ENCODE results near the gene IL17C. TPM values are rescaled to one million over a fixed set of nuclear protein-coding genes. Genes with fewer than 3 reads are reported as not detected.

The IL17C gene
- total RNA-seq, 1 donor from 2014 or later: 0.26 TPM

DNA sequence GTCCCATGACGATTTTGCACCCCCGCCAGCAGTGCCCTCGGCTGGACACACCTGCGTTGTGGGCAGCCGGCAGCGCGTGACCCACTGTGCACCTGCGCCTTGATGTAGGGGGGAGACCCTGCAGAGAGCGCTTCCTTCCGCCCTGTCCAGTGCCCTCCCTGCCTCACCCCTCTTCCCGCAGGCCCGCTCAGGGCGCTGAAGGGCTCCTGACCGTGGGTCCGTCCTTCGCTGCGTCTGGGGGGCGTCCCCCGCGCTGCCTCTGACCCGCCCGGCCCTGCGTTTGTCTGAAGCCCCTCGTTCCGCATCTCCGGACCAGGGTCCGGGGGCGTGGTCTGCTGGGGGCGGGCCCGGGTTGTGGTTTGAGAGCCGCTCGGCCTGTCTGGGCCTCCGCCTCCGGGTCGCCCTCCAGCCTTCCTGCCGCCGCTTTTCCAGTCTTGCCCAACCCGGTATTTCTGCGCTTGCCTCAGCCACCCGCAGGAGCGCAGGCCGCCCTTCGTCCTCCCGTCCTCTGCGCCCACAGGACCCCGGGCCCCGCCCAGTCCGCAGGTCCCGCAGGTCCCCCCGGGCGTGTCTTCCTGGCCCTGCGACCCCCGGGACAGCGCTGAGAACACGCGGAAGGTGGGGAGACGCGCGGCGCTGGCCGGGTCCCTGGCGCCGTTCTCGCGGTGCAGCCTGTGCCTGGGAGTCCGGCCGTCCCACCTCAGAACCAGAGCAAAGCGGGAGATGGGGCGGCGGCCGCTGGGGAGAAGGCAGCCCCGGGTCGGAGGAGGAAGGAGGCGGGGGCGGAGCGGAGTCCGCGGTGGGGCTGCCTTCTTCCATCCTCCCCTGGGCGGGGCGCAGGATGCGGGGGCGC, 4.0 kb upstream of the IL17C start:
- Mint-ChIP-seq H3K27ac (ENCODE audit: unreplicated experiment) (no peak overlapping the region), H3K36me3 (ENCODE audit: low read depth, unreplicated experiment) (peaks cover 15% of the 10 kb centered on the region), H3K4me3 (ENCODE audit: unreplicated experiment) (no peak overlapping the region), H3K9me3 (ENCODE audit: unreplicated experiment) (no peaks in the 10 kb centered on the region), H3K27me3 (ENCODE audit: unreplicated experiment) (peaks cover 15% of the 10 kb centered on the region), H3K4me1 (ENCODE audit: unreplicated experiment) (no peaks in the 10 kb centered on the region)
- DNase-seq (ENCODE audit: low spot score): peak; percentile 69
- TF ChIP-seq, protein P1, sequence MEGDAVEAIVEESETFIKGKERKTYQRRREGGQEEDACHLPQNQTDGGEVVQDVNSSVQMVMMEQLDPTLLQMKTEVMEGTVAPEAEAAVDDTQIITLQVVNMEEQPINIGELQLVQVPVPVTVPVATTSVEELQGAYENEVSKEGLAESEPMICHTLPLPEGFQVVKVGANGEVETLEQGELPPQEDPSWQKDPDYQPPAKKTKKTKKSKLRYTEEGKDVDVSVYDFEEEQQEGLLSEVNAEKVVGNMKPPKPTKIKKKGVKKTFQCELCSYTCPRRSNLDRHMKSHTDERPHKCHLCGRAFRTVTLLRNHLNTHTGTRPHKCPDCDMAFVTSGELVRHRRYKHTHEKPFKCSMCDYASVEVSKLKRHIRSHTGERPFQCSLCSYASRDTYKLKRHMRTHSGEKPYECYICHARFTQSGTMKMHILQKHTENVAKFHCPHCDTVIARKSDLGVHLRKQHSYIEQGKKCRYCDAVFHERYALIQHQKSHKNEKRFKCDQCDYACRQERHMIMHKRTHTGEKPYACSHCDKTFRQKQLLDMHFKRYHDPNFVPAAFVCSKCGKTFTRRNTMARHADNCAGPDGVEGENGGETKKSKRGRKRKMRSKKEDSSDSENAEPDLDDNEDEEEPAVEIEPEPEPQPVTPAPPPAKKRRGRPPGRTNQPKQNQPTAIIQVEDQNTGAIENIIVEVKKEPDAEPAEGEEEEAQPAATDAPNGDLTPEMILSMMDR (IDR thresholded peaks at IDR 0.05; ENCODE audit: unreplicated experiment): no peak

- Mint-ChIP-seq H3K4me3 (ENCODE audit: unreplicated experiment) (no peak overlapping the region), H3K9me3 (ENCODE audit: unreplicated experiment) (no peaks in the 10 kb centered on the region), H3K27me3 (ENCODE audit: unreplicated experiment) (peaks cover 16% of the 10 kb centered on the region), H3K36me3 (ENCODE audit: low read depth, unreplicated experiment) (peaks cover 15% of the 10 kb centered on the region), H3K4me1 (ENCODE audit: unreplicated experiment) (no peaks in the 10 kb centered on the region), H3K27ac (ENCODE audit: unreplicated experiment) (no peak overlapping the region)
- DNase-seq (ENCODE audit: low spot score): no peak
- TF ChIP-seq, protein P1 (IDR thresholded peaks at IDR 0.05; ENCODE audit: unreplicated experiment): no peak
These were observed 3.2 kb upstream of the IL17C start for GRCh38 chr16:88634994-88635670.

DNA sequence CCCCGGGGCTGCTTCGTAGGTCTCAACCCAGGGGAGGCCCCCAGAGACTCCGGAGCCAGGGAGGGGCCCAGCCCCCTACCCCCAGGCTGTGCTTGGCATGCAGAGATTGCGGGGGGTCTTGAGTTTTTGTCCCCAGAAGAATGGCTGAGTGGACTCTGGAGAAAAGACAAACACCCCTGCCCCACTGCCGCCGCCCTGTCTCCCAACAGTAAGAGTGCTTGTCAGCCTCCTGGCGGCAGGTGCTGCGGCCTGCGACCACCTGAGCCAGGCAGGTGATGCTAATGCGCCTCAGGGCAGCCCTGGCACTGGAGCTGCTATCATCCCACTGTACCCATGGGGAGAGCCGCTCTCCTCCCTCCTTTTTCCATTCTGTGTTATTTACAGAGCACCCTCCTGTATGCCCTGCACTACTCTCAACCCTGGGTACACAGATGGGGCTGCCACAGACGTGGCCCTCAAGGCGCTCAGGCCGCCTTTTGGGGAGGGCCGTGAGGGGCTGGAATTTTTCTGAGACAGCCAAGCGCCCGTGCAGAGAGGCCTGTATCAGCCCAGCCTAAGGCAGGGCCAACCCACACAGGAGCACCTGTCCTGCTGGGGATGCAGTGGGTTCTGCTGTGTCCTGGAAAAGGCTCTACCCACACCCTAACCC, 2.6 kb upstream of the IL17C start:
- TF ChIP-seq, protein P1 (IDR thresholded peaks at IDR 0.05; ENCODE audit: unreplicated experiment): no peak
- H3K36me3 Mint-ChIP-seq (ENCODE audit: low read depth, unreplicated experiment): peaks cover 15% of the 10 kb centered on the region
- peaks cover 16% of the 10 kb centered on the region for H3K27me3 Mint-ChIP-seq (ENCODE audit: unreplicated experiment)
- no peak overlapping the region for H3K4me3 Mint-ChIP-seq (ENCODE audit: unreplicated experiment)
- H3K4me1 Mint-ChIP-seq (ENCODE audit: unreplicated experiment): no peaks in the 10 kb centered on the region
- no peaks in the 10 kb centered on the region for H3K9me3 Mint-ChIP-seq (ENCODE audit: unreplicated experiment)
- H3K27ac Mint-ChIP-seq (ENCODE audit: unreplicated experiment): no peak overlapping the region
- DNase-seq (ENCODE audit: low spot score): no peak

GRCh38 chr16:88636488-88637265, 1.7 kb upstream of the IL17C start:
- TF ChIP-seq, protein P1 (IDR thresholded peaks at IDR 0.05; ENCODE audit: unreplicated experiment): no peak
- no peaks in the 10 kb centered on the region for H3K9me3 Mint-ChIP-seq (ENCODE audit: unreplicated experiment)
- no peaks in the 10 kb centered on the region for H3K4me1 Mint-ChIP-seq (ENCODE audit: unreplicated experiment)
- no peak overlapping the region for H3K27ac Mint-ChIP-seq (ENCODE audit: unreplicated experiment)
- H3K27me3 Mint-ChIP-seq (ENCODE audit: unreplicated experiment): peaks cover 16% of the 10 kb centered on the region
- H3K4me3 Mint-ChIP-seq (ENCODE audit: unreplicated experiment): no peak overlapping the region
- peaks cover 9% of the 10 kb centered on the region for H3K36me3 Mint-ChIP-seq (ENCODE audit: low read depth, unreplicated experiment)
- no peak for DNase-seq (ENCODE audit: low spot score)
